OCI-M1 (cell line): ENCODE results near the gene PJA2.
"Not testable (repeated sequence)": the region's sequence is repeated elsewhere in the genome, so short reads cannot be mapped to it uniquely, and the experiment has no call there.

ENCODE experiments used
- DNase-seq: peaks from one replicate; lab custom pipeline; 2025; lab: John Stamatoyannopoulos, UW

The PJA2 gene

GRCh38 chr5:109309326-109310063 is 100.3 kb downstream of the PJA2 start:
- DNase-seq, result no peak

DNA sequence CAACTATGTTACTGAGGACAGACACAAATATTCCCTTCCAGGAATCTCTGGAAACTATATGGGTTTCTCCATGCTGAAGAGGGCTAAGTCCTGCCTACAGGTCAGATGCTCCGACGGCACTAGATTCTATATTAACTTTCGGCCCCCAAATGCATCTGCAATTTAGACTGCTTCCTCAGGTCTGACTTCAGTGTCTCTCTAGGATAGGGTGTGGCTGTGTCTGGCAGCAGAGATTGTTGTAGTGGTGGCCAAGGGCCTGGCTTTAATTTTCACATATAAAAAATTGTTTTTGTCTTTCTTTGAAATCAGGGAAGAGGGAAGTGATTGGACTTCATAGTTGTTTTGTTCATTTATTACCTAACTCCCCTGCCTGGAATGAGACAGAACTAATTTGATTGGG is 101.8 kb downstream of the PJA2 start:
- no peak for DNase-seq

- DNase-seq, result no peak
Observed at GRCh38 chr5:109307456-109307855, 102.3 kb downstream of the PJA2 start.

DNA sequence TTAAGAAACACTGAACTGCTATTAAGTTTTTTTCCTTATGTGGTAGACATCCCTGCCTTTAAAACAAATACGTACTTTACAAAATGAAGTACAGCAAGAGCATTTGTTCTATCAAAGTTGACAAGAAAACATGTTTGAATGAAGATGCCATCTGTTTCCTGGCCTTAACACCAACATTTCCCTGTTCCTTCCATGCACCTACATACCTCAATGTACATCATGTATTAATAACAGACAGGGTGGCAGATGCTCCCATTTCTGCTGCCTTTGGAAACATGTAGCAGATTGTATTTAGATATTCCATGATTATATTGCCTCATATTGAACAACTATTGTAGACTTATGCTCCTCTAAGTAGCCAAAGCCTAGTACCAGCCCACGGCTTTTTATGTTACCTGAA is 104.4 kb downstream of the PJA2 start:
- DNase-seq, result no peak

GRCh38 chr5:109304309-109304708 is 105.5 kb downstream of the PJA2 start:
- DNase-seq, result peak; percentile 9

DNA sequence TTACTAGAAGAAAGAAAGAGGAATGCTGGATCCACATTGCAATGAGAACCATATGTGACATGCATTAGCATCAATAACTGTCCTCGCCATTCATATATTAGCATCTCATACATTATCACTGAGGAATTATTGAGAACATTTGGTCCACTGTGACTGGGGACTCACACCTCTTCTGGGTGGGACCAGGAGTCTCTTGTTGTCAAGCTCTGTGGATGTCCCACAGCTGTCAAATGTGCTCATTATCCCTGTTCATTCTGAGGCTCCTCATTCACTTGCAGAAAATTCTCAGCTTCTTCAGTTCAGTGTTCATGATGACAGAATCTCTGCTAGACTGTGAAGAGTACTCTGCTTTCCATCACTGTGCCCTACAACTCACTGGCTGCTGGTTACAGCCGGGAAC is 109.4 kb downstream of the PJA2 start:
- no peak for DNase-seq

DNA sequence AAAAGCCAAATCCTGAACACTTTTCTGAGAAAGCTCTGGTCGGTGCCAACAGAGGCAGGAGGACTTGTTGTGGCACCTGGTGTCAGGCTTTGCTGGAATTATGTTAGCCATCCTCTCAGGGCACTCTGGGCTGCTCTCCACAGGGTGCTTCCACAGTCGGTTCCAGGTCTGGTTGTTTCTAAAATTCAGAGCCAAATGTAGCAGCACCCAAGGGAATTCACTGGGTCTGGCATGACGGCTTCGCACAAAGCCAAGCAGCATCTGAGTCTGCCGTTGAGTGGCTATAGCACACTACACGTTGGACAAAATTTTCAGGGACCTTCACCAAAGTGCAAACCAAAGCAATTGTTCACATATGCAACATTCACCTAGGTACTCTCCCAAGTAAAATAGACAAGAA is 110.2 kb downstream of the PJA2 start:
- DNase-seq, result no peak

DNA sequence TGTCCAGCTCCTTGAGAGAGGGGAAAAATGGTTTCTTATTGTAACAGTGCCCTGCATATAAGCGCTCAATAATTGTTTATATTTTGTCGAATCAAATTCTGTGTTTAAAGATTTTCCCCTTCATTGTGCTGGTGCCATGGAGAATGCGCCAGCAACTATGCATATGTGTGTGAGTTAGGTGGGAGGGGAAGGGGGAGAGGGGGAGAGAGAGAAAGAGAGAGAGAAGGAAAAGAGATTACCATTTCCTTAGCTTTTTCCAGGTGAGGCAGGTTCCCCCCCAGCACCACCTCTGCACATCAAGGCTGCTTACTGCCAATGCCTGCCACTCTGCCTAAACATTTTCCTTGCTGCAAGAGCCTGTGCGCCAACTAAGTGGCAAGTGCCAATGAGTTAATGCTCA is 111.0 kb downstream of the PJA2 start:
- DNase-seq, result no peak

DNA sequence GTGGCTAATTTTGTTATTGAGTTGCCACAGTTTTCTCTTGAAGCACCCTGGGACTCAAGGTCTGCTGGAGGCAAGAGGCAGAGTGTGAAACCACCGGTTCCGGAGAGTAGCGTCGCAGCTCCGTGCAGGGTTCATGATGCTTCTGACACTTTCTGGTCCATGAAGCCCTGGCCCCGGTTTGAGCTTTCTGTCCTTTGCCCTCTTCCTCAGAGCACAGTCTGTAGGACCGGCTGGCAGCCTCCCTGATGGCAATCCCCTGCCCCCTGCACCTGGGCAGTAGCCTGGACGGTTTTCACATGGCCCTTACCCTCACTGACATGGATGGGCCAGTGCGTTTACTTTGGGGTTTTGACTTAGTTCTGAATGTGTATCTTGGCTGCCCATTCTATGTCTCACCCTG is 111.9 kb downstream of the PJA2 start:
- DNase-seq, result no peak

GRCh38 chr5:109291090-109291489 is 118.7 kb downstream of the PJA2 start:
- no peak for DNase-seq

- no peak for DNase-seq
Observed at GRCh38 chr5:109290231-109290630, 119.5 kb downstream of the PJA2 start.

GRCh38 chr5:109286628-109287027 is 123.1 kb downstream of the PJA2 start:
- not testable (repeated sequence) for DNase-seq
